Progenitor cell of endocrine pancreas (in vitro differentiated cells): ENCODE data around the gene EML2. TPM values are rescaled to one million over a fixed set of nuclear protein-coding genes. Genes with fewer than 3 reads are reported as not detected.

Source experiments
- DNase-seq: peaks from one replicate; pipeline ENCODE4 v3.0.0; 2021; ENCODE audit warnings: low spot score; ENCODE audit not compliant: unreplicated experiment
- H3K27ac Mint-ChIP-seq: 2 replicates; pipeline ENCODE4 v1.8.0; 2021; ENCODE audit warnings: mild to moderate bottlenecking, moderate library complexity, mixed read lengths
- H3K27me3 Mint-ChIP-seq: 2 replicates; pipeline ENCODE4 v1.8.0; 2021; ENCODE audit warnings: mixed read lengths
- H3K36me3 Mint-ChIP-seq: 2 replicates; pipeline ENCODE4 v1.8.0; 2022; ENCODE audit warnings: mixed read lengths; ENCODE audit not compliant: insufficient read depth
- H3K4me1 Mint-ChIP-seq: 2 replicates; pipeline ENCODE4 v1.8.0; 2021; ENCODE audit warnings: low read depth, mixed read lengths
- H3K4me3 Mint-ChIP-seq: 2 replicates; pipeline ENCODE4 v1.8.0; 2021; ENCODE audit warnings: low read depth, mild to moderate bottlenecking, moderate library complexity, mixed read lengths
- H3K9me3 Mint-ChIP-seq: 2 replicates; pipeline ENCODE4 v1.8.0; 2021; ENCODE audit warnings: low read depth, mixed read lengths
- CTCF ChIP-seq: fragments of 200-600 bp; sonication (generic); IDR thresholded peaks from one replicate; pipeline ENCODE4 v1.5.0; 2021; ENCODE audit warnings: antibody characterized with exemption, mild to moderate bottlenecking; ENCODE audit not compliant: unreplicated experiment
- total RNA-seq: library from RNA; stranded (reverse); gene quantifications from 2 replicates; pipeline ENCODE4 v1.2.1, GENCODE V29; 2021

Gene EML2
- total RNA-seq, 1 donor from 2014 or later: 28.6 TPM

GRCh38 chr19:45681391-45682015, 42.3 kb upstream of the EML2 start:
- peak; percentile 82 for DNase-seq
- Mint-ChIP-seq H3K4me1 (peaks cover 6% of the 10 kb centered on the region), H3K27ac (peak overlapping the region; percentile 67), H3K36me3 (peaks cover 10% of the 10 kb centered on the region), H3K9me3 (no peaks in the 10 kb centered on the region), H3K4me3 (peak overlapping the region; percentile 40), H3K27me3 (peaks cover 4% of the 10 kb centered on the region)
- peak; percentile 99 for TF ChIP-seq CTCF

DNA sequence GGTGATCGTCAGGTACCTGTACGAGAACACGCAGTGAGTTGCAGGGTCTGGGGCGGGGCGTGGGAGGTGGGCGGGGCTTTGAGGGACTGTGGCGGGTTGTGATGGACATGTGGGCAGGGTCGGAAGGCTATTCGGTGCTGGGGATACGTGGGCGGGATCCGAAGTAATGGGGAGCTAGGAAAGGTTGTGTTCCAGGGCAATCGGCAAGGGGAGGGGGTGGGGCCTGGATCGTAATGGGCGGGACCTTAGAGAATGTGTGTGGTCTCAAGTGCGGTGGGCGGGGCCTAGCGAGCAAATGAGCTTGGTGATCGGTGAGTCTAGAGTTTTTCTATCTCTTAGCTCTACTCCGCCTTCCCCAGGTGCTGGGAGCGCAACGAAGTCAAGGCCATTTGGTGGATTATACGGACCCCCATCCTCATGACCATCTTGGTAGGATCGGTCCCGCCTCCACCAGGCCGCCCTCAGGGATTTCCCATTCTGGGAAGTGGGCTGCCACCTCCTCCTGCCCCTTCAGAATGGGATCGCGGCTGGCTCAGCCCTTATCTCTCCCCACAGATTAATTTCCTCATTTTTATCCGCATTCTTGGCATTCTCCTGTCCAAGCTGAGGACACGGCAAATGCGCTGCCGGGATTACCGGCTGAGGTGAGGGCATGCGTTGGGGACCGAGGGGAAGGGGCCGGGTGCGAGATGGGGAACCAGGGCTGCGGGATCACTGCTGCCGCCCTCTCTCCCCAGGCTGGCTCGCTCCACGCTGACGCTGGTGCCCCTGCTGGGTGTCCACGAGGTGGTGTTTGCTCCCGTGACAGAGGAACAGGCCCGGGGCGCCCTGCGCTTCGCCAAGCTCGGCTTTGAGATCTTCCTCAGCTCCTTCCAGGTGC, 38.4 kb upstream of the EML2 start:
- Mint-ChIP-seq H3K36me3 (peaks cover 5% of the 10 kb centered on the region), H3K27me3 (peaks cover 4% of the 10 kb centered on the region), H3K4me1 (peaks cover 6% of the 10 kb centered on the region), H3K4me3 (peak overlapping the region; percentile 69), H3K9me3 (no peaks in the 10 kb centered on the region), H3K27ac (no peak overlapping the region)
- TF ChIP-seq CTCF: peak; percentile 41
- peak; percentile 82 for DNase-seq

DNA sequence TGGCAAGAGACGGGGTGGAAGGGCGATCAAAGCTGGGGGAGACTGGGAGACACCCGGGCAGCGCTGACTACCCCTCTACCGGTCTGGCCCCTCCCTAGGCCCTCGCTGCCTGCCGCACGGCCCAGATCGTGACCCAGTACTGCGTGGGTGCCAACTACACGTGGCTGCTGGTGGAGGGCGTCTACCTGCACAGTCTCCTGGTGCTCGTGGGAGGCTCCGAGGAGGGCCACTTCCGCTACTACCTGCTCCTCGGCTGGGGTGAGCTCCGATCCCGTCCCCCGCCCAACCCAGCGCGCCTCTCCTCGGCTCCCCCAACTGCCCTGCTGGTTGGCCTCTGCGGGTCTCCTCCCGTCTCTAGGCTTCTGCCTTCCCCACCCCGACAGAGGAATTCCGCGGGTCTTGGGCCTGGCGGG, 37.7 kb upstream of the EML2 start:
- TF ChIP-seq CTCF: no peak
- H3K36me3 Mint-ChIP-seq: peaks cover 3% of the 10 kb centered on the region
- H3K4me1 Mint-ChIP-seq: peaks cover 4% of the 10 kb centered on the region
- H3K9me3 Mint-ChIP-seq: no peaks in the 10 kb centered on the region
- no peak for DNase-seq
- H3K27ac Mint-ChIP-seq: no peak overlapping the region
- H3K27me3 Mint-ChIP-seq: peaks cover 1% of the 10 kb centered on the region
- peak overlapping the region; percentile 67 for H3K4me3 Mint-ChIP-seq

DNA sequence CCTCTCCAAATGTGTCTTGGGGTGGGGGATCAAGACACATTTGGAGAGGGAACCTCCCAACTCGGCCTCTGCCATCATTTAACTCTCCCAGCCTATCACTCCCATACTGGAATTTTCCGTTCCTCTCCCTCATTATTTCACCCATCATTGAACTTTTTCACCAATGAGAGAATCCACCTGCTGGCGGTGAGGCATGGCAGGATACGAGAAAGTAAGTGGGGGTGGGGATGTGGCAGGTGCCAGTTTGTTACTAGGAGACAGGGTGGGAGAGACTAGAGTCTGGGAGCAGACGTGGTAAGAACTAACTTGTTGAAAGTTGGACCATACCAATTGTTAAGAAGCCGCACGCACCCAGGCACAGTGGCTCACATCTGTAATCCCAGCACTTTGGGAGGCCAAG, 35.7 kb upstream of the EML2 start:
- H3K36me3 Mint-ChIP-seq: peaks cover 3% of the 10 kb centered on the region
- DNase-seq: no peak
- no peaks in the 10 kb centered on the region for H3K9me3 Mint-ChIP-seq
- H3K4me3 Mint-ChIP-seq: no peak overlapping the region
- H3K27me3 Mint-ChIP-seq: peaks cover 2% of the 10 kb centered on the region
- H3K27ac Mint-ChIP-seq: no peak overlapping the region
- no peak for TF ChIP-seq CTCF
- peaks cover 5% of the 10 kb centered on the region for H3K4me1 Mint-ChIP-seq

DNA sequence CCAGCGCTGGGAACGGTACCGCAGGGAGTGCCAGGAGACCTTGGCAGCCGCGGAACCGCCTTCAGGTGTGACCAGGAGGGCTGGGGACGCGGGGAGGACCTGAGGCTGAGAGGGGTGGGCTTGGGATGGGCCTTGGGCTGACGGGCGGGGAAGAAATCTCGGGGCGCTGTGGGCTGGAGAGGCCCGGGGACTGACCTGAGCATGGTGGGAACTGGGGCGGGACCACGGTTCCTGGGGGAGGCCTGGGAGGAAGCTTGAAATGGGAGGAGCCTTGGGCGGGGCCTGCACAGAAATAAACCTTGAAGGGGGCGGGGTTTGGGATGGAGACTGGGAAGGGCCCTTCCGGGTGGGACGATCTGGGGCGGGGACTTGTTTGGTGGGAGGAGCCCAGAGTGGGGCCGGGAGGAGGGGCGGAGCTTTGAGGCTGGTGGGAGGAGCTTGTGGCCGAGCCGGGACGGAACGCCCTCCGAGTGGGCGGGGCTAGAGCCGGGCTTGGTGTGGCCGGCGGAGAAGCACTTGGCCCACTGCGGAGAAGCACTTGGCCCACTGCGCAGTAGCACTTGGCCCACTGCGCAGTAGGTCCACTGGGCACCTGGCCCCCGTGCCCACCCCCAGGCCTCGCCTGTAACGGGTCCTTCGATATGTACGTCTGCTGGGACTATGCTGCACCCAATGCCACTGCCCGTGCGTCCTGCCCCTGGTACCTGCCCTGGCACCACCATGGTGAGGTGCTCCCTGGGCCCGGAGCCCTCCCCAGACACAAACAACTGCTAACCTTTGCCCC, 31.7 kb upstream of the EML2 start:
- H3K27me3 Mint-ChIP-seq: peaks cover 2% of the 10 kb centered on the region
- no peaks in the 10 kb centered on the region for H3K9me3 Mint-ChIP-seq
- peak overlapping the region; percentile 59 for H3K4me3 Mint-ChIP-seq
- no peak overlapping the region for H3K27ac Mint-ChIP-seq
- peaks cover 17% of the 10 kb centered on the region for H3K4me1 Mint-ChIP-seq
- peaks cover 3% of the 10 kb centered on the region for H3K36me3 Mint-ChIP-seq
- TF ChIP-seq CTCF: no peak
- DNase-seq: peak; percentile 59
